GM12873 (cell line): ENCODE measurements around the gene LRRC8E.

ENCODE experiments used
- TF ChIP-seq, protein P1 (sequence below): IDR thresholded peaks from 2 replicates; pipeline ENCODE4 v1.5.1; 2012; ENCODE audit warnings: low read depth, mild to moderate bottlenecking, moderate library complexity, low read length, control low read depth; ENCODE audit not compliant: insufficient read depth; ENCODE audit errors: missing control alignments

LRRC8E gene

DNA sequence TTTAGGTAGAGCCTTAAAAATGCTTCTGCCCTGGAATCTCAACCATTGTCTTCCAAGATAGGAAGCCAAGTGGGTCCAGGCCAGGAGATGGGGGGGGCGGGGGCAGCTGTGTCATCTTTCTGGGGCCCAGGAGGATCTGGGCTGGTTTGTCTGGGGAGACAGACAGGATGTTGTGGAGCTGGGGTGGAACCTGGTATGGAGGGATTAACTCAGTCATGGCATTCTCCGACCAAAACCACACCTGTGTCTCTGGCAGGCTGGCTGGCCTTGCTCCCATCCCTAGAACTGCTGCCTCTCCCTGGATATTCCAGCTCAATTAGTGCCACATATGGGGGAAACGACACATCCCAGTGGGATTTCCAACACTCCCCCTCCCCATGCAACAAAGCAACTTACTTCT is 12.6 kb downstream of the LRRC8E start:
- TF ChIP-seq, protein P1, sequence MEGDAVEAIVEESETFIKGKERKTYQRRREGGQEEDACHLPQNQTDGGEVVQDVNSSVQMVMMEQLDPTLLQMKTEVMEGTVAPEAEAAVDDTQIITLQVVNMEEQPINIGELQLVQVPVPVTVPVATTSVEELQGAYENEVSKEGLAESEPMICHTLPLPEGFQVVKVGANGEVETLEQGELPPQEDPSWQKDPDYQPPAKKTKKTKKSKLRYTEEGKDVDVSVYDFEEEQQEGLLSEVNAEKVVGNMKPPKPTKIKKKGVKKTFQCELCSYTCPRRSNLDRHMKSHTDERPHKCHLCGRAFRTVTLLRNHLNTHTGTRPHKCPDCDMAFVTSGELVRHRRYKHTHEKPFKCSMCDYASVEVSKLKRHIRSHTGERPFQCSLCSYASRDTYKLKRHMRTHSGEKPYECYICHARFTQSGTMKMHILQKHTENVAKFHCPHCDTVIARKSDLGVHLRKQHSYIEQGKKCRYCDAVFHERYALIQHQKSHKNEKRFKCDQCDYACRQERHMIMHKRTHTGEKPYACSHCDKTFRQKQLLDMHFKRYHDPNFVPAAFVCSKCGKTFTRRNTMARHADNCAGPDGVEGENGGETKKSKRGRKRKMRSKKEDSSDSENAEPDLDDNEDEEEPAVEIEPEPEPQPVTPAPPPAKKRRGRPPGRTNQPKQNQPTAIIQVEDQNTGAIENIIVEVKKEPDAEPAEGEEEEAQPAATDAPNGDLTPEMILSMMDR: no peak

DNA sequence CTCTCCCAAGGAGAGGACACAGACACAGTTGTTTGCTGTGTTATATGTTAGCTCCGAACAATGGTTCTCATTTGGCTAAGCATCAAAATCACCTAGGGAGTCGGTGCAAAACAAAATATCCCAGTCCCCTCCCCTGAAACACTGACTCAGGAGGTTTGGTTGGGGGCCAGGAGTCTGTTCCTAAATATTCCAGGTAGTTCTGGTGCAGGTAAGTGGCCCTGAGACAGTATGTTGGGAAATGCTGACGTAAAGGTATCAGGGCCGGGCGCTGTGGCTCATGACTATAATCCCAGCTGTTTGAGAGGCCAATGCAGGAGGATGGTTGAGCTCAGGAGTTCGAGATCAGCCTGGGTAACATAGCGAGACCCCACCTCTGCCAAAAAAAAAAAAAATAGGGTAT is 13.0 kb downstream of the LRRC8E start:
- TF ChIP-seq, protein P1: no peak

DNA sequence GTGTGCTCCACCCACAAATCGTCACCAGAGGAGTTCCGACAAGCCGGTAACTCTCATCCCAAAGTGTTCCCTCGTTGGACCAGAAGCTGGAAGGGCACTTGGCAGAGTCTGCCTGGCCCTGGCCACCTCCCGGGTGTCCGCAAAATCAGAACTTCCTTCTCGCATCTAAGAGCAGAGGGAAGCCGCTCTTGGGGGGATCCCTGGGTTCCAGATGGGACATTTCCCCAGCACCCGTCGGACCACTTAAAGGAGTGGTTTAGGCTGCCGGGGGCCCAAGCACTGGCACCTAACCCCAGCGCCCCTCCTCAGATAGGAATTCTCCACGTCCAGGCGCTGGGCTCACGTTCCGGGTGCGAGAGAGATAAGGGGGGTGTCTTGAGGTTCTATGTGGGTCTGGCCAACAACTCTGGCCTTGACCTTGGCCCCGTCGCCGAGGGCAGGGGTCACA is 14.5 kb downstream of the LRRC8E start:
- TF ChIP-seq, protein P1: no peak

DNA sequence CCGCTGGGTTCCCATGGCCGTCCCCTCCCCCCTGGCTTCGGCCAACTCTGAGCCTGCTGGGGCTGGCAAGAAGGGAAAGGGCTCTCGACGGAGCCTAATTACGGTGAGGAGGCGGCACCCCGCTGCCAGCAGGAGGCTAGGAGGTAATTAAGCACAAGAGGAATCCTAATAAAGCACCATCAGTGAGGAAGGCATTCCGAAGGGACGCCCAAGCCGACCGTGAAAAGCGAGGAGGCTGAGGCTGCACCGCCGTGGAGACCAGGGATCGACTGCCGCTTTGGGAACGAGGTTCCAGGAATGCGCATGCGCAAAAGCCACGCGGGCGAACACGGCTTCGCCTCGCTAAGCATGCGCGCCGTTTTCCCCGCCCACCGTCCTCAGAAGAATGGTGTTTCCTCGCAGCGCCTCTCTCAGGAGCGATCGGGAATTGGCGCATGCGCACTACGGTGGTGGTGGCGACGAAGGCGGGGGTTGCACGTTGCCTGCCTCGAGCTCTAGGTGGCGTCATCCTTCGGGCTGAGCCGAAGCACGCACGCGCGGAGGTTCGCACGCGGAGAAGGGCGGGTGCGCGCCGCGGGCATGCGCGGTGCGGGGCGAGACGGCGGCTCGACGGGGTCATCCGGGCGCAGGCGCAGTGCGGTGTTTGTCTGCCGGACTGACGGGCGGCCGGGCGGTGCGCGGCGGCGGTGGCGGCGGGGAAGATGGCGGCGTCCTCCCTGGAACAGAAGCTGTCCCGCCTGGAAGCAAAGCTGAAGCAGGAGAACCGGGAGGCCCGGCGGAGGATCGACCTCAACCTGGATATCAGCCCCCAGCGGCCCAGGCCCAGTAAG is 15.1 kb downstream of the LRRC8E start, which contains the start of gene MAP2K7:
MAP2K7 (plus strand) TSS at position 634 of the 830 bp plus-strand sequence; CDS start at position 702, 68 bp downstream.
- TF ChIP-seq, protein P1: peak; percentile 63

DNA sequence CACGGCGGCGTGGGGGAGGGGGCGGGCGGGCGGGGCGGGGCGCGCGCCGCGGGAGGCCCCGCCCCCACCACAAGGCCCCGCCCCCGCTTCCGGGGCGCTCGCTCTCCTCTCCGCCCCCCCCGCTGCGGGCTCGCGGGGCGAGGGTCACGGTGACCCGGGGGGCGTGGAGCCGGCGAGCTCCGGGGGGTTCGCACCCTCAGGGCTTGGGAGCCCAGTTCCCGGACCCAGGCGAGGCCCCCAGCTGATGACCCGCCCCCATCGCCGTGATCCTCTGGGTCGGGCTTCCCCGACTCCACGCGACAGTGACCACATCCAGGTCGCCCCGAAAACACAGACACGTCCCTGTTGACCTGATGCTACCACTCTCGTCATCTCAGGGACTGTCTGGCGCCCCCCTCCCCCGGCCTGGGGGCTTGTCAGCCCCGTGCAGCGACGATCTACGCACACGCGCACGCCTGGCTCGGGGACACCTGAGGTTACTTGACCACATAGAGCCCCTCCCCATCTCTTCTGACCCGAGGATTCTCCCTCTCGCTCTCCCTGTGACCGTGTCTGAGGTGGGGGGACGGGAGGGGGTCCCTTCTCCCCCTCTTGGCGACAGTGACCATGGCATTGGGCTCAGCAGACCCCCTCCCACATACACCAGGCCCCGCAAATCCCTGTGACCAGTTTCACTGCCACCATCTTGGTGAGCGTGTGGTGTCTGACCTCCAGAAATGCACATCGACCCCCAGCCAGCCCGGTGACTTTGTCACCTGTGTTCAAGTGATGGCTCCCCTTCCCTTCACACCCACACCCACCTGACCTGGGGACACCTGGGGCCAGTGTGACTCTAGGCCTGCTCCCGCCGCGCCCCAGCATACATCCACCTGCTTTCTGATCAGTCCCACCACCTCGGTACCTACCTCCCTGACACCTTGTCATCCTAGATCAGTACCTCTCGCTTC is 16.0 kb downstream of the LRRC8E start:
- TF ChIP-seq, protein P1: no peak

DNA sequence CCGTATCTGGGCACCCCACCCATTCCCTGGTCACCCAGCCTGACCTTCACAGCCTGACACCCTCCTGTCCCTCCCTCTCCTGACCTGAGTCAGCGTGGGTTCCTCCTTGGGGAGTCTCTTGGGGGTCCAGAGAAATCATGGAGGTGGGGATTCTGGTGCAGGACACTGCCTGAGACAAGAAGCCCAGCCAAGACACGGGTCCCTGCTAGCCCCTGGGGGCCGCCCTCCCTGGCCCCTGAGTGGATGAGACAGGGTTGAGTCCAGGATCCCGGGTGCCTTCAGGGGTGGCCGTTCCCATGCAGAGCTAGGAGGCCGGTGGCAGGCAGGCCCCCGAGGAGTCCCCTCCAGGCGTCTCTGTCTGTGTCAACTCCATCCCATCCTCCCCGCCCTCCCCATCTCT is 17.0 kb downstream of the LRRC8E start:
- TF ChIP-seq, protein P1: no peak

DNA sequence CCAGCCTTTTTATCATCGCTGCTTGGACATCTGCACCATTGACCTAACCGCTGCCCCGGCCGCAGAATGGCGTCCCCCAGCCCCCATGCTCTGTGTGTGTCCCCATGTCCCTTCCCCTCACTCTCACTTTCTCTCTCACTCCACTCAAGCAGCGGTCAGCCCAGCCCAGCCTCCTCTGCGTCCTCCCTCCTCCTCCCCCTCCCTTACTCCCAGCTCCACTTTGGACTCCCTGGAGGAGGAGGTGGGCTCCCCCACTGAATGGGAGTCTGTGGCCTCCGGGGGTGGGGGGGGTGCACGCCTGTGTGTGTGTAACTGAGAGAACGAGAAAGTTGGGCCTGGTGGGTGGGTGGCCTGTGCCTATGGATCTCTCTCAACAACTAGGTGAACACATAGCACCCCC is 17.5 kb downstream of the LRRC8E start:
- TF ChIP-seq, protein P1: no peak
